GM12878 (cell line): ENCODE data around the gene TFCP2. TPM values are rescaled to one million over a fixed set of nuclear protein-coding genes. Genes with fewer than 3 reads are reported as not detected.

Experiments used
- ATAC-seq: fragments of 200-7000 bp; cut with Tn5 transposase; 3 replicates; pipeline ENCODE4 v1.9.1; 2020; ENCODE audit warnings: mild to moderate bottlenecking, moderate library complexity
- BruUV-seq: library from RNA; stranded (reverse); fragments of 400-500 nt; replicated peaks from 2 replicates; lab custom pipeline; 2021; lab: Mats Ljungman, UMichigan
- CTCF ChIA-PET: fragments of 300-600 bp; sonication (Branson Sonifier 250); formaldehyde crosslinking; extraction: SDS; loops from one replicate; lab custom pipeline; 2021; ENCODE audit warnings: inconsistent platforms; lab: Yijun Ruan, JAX
- POLR2A ChIA-PET: fragments of 350-600 bp; formaldehyde crosslinking; extraction: SDS; loops from one replicate; lab custom pipeline; 2021; ENCODE audit warnings: inconsistent platforms; lab: Charles Lee
- RAD21 ChIA-PET: fragments of 300-600 bp; sonication (Branson Sonifier 250); formaldehyde crosslinking; loops from one replicate; lab custom pipeline; 2023; ENCODE audit warnings: antibody characterized with exemption; ENCODE audit not compliant: unreplicated experiment; lab: Charles Lee
- SMC1A ChIA-PET: fragments of 300-600 bp; sonication (Branson Sonifier 250); formaldehyde crosslinking; loops from one replicate; lab custom pipeline; 2023; ENCODE audit not compliant: unreplicated experiment, uncharacterized antibody; lab: Charles Lee
- DNase-seq: peaks from one replicate; pipeline ENCODE4 v3.0.0-alpha.2; 2011; ENCODE audit warnings: low read depth, low spot score
- FAIRE-seq: peaks from 3 replicates; lab custom pipeline; 2011; peaks lifted over from hg19 to GRCh38; lab: Jason Lieb, UNC
- H2AFZ ChIP-seq: 2 replicates; pipeline ENCODE4 v1.6.0; 2011; ENCODE audit warnings: low read depth, low read length, control low read depth; ENCODE audit not compliant: control insufficient read depth
- H3K27ac ChIP-seq: 2 replicates; pipeline ENCODE4 v1.5.1; 2011; ENCODE audit warnings: control low read depth; ENCODE audit not compliant: control insufficient read depth, insufficient read depth
- H3K27me3 ChIP-seq, 2 experiments: replicated peaks in 1 of 2; 2 replicates each; pipeline versions ENCODE4 v1.6.0 to v1.6.1; 2011; ENCODE audit warnings: low read length in 1 of 2; ENCODE audit not compliant: control insufficient read depth in 2 of 2, insufficient read depth in 2 of 2
- H3K36me3 ChIP-seq, 2 experiments: 2 replicates each; pipeline ENCODE4 v1.5.1; 2011; ENCODE audit warnings: low read length in 1 of 2; ENCODE audit not compliant: control insufficient read depth in 2 of 2, insufficient read depth in 2 of 2
- H3K4me1 ChIP-seq: 2 replicates; pipeline ENCODE4 v1.6.1; 2011; ENCODE audit warnings: mild to moderate bottlenecking, low read length, moderate library complexity, mixed read lengths; ENCODE audit not compliant: control insufficient read depth, insufficient read depth
- H3K4me2 ChIP-seq: 2 replicates; pipeline ENCODE4 v1.6.0; 2011; ENCODE audit warnings: control low read depth; ENCODE audit not compliant: control insufficient read depth, insufficient read depth
- H3K4me3 ChIP-seq: fragments of 200-600 bp; sonication (generic); 2 replicates; pipeline ENCODE4 v1.5.1; 2016
- H3K79me2 ChIP-seq: 2 replicates; pipeline ENCODE4 v1.6.0; 2011; ENCODE audit warnings: low read length; ENCODE audit not compliant: control insufficient read depth, insufficient read depth
- H3K9ac ChIP-seq: 2 replicates; pipeline ENCODE4 v1.8.0; 2011; ENCODE audit warnings: low read length, control low read depth, mixed read lengths; ENCODE audit not compliant: control insufficient read depth, insufficient read depth
- H3K9me3 ChIP-seq: replicated peaks from 3 replicates; pipeline ENCODE4 v1.5.1; 2011; ENCODE audit warnings: mild to moderate bottlenecking, low read length; ENCODE audit not compliant: control insufficient read depth, insufficient read depth
- H4K20me1 ChIP-seq: 2 replicates; pipeline ENCODE4 v1.6.0; 2011; ENCODE audit not compliant: control insufficient read depth, insufficient read depth
- BACH1 ChIP-seq: fragments of 450-650 bp; IDR thresholded peaks from 2 replicates; pipeline ENCODE4 v1.6.1; 2017; ENCODE audit warnings: mild to moderate bottlenecking, borderline replicate concordance
- BRCA1 ChIP-seq: IDR thresholded peaks from 2 replicates; pipeline ENCODE4 v1.6.1; 2011; ENCODE audit warnings: low read depth, low read length, improper control_type of control experiment
- CREM ChIP-seq: IDR thresholded peaks from 2 replicates; pipeline ENCODE4 v1.6.1; 2014; ENCODE audit warnings: antibody characterized with exemption, low read depth
- IKZF2 ChIP-seq, 2 experiments: fragments of 450-650 bp; IDR thresholded peaks; 2 replicates each; pipeline ENCODE4 v1.6.1; 2017; ENCODE audit warnings: mild to moderate bottlenecking in 2 of 2, moderate library complexity in 2 of 2
- LARP7 ChIP-seq: fragments of 450-650 bp; IDR thresholded peaks from 2 replicates; pipeline ENCODE4 v1.6.1; 2017; ENCODE audit warnings: mild to moderate bottlenecking
- NFXL1 ChIP-seq: fragments of 450-650 bp; IDR thresholded peaks from 2 replicates; pipeline ENCODE4 v1.6.1; 2017; ENCODE audit warnings: antibody characterized with exemption, mild to moderate bottlenecking, borderline replicate concordance
- PBX3 ChIP-seq: IDR thresholded peaks from 2 replicates; pipeline ENCODE4 v1.6.1; 2011; ENCODE audit warnings: mild to moderate bottlenecking, low read depth, low read length, moderate library complexity; ENCODE audit not compliant: insufficient replicate concordance
- SMAD5 ChIP-seq: IDR thresholded peaks from 2 replicates; pipeline ENCODE4 v1.6.1; 2016; ENCODE audit warnings: antibody characterized with exemption, low read depth
- STAT3 ChIP-seq: IDR thresholded peaks from 2 replicates; pipeline ENCODE4 v1.6.1; 2011; ENCODE audit warnings: low read depth, low read length, improper control_type of control experiment
- SUPT20H ChIP-seq: IDR thresholded peaks from 2 replicates; pipeline ENCODE4 v1.6.1; 2011; ENCODE audit warnings: low read depth, mild to moderate bottlenecking, low read length, moderate library complexity, borderline replicate concordance; ENCODE audit not compliant: control insufficient read depth
- TAF1 ChIP-seq: IDR thresholded peaks from 2 replicates; pipeline ENCODE4 v1.6.1; 2011; ENCODE audit warnings: mild to moderate bottlenecking, low read depth, low read length, borderline replicate concordance
- TBL1XR1 ChIP-seq: IDR thresholded peaks from 2 replicates; pipeline ENCODE4 v1.6.1; 2012; ENCODE audit warnings: low read depth, low read length, improper control_type of control experiment
- ZBED1 ChIP-seq: IDR thresholded peaks from 2 replicates; pipeline ENCODE4 v1.6.1; 2016; ENCODE audit warnings: borderline replicate concordance
- ZNF24 ChIP-seq: fragments of 450-650 bp; IDR thresholded peaks from 2 replicates; pipeline ENCODE4 v1.6.1; 2017; ENCODE audit warnings: antibody characterized with exemption, mild to moderate bottlenecking
- WGBS: methylation state at CpG from one replicate; pipeline ENCODE4 v1.1.6; 2016; ENCODE audit warnings: low lambda C conversion rate; ENCODE audit not compliant: insufficient replicate concordance, insufficient coverage; ENCODE audit errors: missing lambda C conversion rate; 5-methylcytosine and 5-hydroxymethylcytosine counted together
- in situ Hi-C: fragments of 300-500 bp; cut with MboI; formaldehyde crosslinking; loops from 9 replicates; pipeline ENCODE4 v1.14.3; 2018; ENCODE audit warnings: mixed read lengths
- intact Hi-C: fragments of 100-400 bp; cut with micrococcal nuclease; formaldehyde crosslinking; loops from one replicate; pipeline ENCODE4 v1.14.2; 2022; ENCODE audit not compliant: unreplicated experiment
- polyA plus RNA-seq, 11 experiments: library from polyadenylated mRNA; depleted of rRNA in 4 of 11; unstranded in 6 of 11; stranded (reverse) in 5 of 11; fragments of >200 nt; fragmentation: Nextera tagmentation in 4 of 11; fragmentation: Illumina TruSeq in 1 of 11; extraction: Ambion mirVana in 4 of 11; extraction: Trizol in 1 of 11; gene quantifications; 1 replicate in 1 of 11; 2 replicates in 10 of 11; pipeline versions ENCODE4 v1.2.1 to v1.2.3, GENCODE V29; 2011 to 2016; ENCODE audit warnings: inconsistent platforms in 2 of 11, missing spikeins in 2 of 11, low read depth in 1 of 11
- total RNA-seq, 4 experiments: library from RNA; depleted of rRNA in 3 of 4; stranded (reverse); fragments of >200 nt in 3 of 4; fragmentation: Illumina TruSeq in 1 of 4; extraction: Trizol in 1 of 4; gene quantifications; 2 replicates each; pipeline versions ENCODE4 v1.2.1 to v1.2.3, GENCODE V29; 2013 to 2021
- TF ChIP-seq, protein P1 (sequence below): fragments of 450-650 bp; formaldehyde crosslinking; IDR thresholded peaks from 2 replicates; pipeline ENCODE4 v1.4.0; 2020; ENCODE audit warnings: mild to moderate bottlenecking, moderate library complexity
- TF ChIP-seq, protein P2 (sequence below): IDR thresholded peaks from 2 replicates; pipeline ENCODE4 v1.6.1; 2011; ENCODE audit warnings: borderline replicate concordance, low read depth, mild to moderate bottlenecking, moderate library complexity, low read length; ENCODE audit not compliant: insufficient read depth, poor library complexity, severe bottlenecking

The TFCP2 gene
- total and polyA plus RNA-seq, 10 of the 15 experiments (the other 5 are each of a cell fraction or from before 2014, with no cell fraction given) = 5.8 to 29.7 (median 14.2) TPM

GRCh38 chr12:51208016-51208660 is 35.2 kb upstream of the TFCP2 start (continued):
- TF ChIP-seq, protein P1, sequence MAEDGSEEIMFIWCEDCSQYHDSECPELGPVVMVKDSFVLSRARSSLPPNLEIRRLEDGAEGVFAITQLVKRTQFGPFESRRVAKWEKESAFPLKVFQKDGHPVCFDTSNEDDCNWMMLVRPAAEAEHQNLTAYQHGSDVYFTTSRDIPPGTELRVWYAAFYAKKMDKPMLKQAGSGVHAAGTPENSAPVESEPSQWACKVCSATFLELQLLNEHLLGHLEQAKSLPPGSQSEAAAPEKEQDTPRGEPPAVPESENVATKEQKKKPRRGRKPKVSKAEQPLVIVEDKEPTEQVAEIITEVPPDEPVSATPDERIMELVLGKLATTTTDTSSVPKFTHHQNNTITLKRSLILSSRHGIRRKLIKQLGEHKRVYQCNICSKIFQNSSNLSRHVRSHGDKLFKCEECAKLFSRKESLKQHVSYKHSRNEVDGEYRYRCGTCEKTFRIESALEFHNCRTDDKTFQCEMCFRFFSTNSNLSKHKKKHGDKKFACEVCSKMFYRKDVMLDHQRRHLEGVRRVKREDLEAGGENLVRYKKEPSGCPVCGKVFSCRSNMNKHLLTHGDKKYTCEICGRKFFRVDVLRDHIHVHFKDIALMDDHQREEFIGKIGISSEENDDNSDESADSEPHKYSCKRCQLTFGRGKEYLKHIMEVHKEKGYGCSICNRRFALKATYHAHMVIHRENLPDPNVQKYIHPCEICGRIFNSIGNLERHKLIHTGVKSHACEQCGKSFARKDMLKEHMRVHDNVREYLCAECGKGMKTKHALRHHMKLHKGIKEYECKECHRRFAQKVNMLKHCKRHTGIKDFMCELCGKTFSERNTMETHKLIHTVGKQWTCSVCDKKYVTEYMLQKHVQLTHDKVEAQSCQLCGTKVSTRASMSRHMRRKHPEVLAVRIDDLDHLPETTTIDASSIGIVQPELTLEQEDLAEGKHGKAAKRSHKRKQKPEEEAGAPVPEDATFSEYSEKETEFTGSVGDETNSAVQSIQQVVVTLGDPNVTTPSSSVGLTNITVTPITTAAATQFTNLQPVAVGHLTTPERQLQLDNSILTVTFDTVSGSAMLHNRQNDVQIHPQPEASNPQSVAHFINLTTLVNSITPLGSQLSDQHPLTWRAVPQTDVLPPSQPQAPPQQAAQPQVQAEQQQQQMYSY (CRISPR knock-in tag) = no peak
- TF ChIP-seq ZBED1 = no peak
- TF ChIP-seq TBL1XR1 = no peak
- no peak for TF ChIP-seq LARP7
- TF ChIP-seq BRCA1 = no peak

DNA sequence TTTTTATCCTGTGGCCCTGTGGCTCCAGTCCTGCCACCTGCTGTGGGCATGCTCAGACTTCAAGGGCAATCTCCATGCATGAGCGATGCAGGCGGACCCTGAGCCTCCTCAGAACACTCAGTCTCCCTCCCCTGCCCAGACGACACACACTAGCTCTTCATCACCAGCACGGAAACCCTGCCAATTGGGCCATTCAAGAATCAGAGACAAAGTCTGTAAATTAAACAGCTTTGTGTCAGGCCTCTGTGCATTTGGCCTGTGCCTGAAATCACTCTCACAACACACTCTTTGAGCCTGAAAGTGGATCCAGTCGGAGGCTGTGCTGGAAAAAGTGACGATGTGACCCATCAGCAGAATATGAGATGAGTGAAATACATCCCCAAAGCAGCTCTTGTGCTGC is 32.4 kb upstream of the TFCP2 start:
- WGBS = 91% methylated on average over 6 of the region's 6 CpGs
- POLR2A ChIA-PET = interaction anchor here (0.6 kb wide), 1 partner anchor 390 kb away, joined by 3 read pairs; no protein-coding TSS in a partner anchor
- no TSS peak for BruUV-seq
- in situ Hi-C loops (no loop called here), intact Hi-C loops (no loop called here)
- ATAC-seq (no peak), FAIRE-seq (no peak), DNase-seq (no peak)
- H3K4me3 ChIP-seq = no peak overlapping the region
- H3K27ac ChIP-seq = no peak overlapping the region
- no peak overlapping the region for H3K4me2 ChIP-seq
- H3K9ac ChIP-seq = no peak overlapping the region
- RAD21 ChIA-PET = no interaction called here
- TF ChIP-seq ZNF24 (no peak), BACH1 (no peak), TAF1 (no peak), CREM (no peak), SMAD5 (no peak), IKZF2 (IDR thresholded peaks at IDR 0.05) (no peak), STAT3 (no peak), PBX3 (no peak), SUPT20H (no peak), NFXL1 (no peak)
- TF ChIP-seq, protein P2, sequence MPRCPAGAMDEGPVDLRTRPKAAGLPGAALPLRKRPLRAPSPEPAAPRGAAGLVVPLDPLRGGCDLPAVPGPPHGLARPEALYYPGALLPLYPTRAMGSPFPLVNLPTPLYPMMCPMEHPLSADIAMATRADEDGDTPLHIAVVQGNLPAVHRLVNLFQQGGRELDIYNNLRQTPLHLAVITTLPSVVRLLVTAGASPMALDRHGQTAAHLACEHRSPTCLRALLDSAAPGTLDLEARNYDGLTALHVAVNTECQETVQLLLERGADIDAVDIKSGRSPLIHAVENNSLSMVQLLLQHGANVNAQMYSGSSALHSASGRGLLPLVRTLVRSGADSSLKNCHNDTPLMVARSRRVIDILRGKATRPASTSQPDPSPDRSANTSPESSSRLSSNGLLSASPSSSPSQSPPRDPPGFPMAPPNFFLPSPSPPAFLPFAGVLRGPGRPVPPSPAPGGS = no peak
- no peaks in the 10 kb centered on the region for H3K27me3 ChIP-seq
- CTCF ChIA-PET = no interaction called here
- H3K9me3 ChIP-seq = no peaks in the 10 kb centered on the region
- no peak overlapping the region for H2AFZ ChIP-seq
- H3K4me1 ChIP-seq = no peaks in the 10 kb centered on the region; the same call in 1 of the 2 replicates
- SMC1A ChIA-PET = interaction anchor here (0.8 to 1.2 kb wide), 2 partner anchors 13 to 136 kb away, joined by 3 to 4 read pairs; partner anchors contain the start of gene POU6F1
- H3K79me2 ChIP-seq = no peaks in the 10 kb centered on the region
- H3K36me3 ChIP-seq = no peaks in the 10 kb centered on the region
- H4K20me1 ChIP-seq = no peaks in the 10 kb centered on the region
